Nucleus accumbens (tissue), 56 donors: ENCODE measurements around the gene C11orf86.
"Not testable (repeated sequence)": the region's sequence is repeated elsewhere in the genome, so short reads cannot be mapped to it uniquely, and the experiment has no call there.

ENCODE experiments used
- DNase-seq, 56 donors: peaks; one replicate each; lab custom pipeline; 2025; lab: John Stamatoyannopoulos, UW

Gene C11orf86

GRCh38 chr11:66987924-66988637 lies 13.0 kb downstream of the C11orf86 start:
- no peak for DNase-seq

- DNase-seq = not testable (repeated sequence)
Measured at GRCh38 chr11:66988741-66989140, 13.6 kb downstream of the C11orf86 start.

- not testable (repeated sequence) for DNase-seq
Measured at GRCh38 chr11:66989360-66989759, 14.3 kb downstream of the C11orf86 start.

GRCh38 chr11:66992041-66992440 lies 16.9 kb downstream of the C11orf86 start:
- DNase-seq = no peak

- no peak for DNase-seq
Measured at GRCh38 chr11:66996609-66997273, 21.6 kb downstream of the C11orf86 start.

- DNase-seq = no peak
Measured at GRCh38 chr11:66999555-66999954, 24.5 kb downstream of the C11orf86 start.

GRCh38 chr11:67001332-67001731 lies 26.2 kb downstream of the C11orf86 start:
- no peak for DNase-seq

- DNase-seq = peak in 2 of 56 donors; percentile 3 to 7
Measured at GRCh38 chr11:67002297-67002913, 27.3 kb downstream of the C11orf86 start.

GRCh38 chr11:67002921-67003411 lies 27.9 kb downstream of the C11orf86 start:
- DNase-seq = no peak

GRCh38 chr11:67005200-67005599 lies 30.1 kb downstream of the C11orf86 start:
- not testable (repeated sequence) for DNase-seq

GRCh38 chr11:67006029-67006884 lies 31.2 kb downstream of the C11orf86 start:
- peak in 26 of 56 donors; percentile 3 to 71 (median 30) for DNase-seq

GRCh38 chr11:67007126-67007525 lies 32.0 kb downstream of the C11orf86 start:
- DNase-seq = no peak

- DNase-seq = no peak
Measured at GRCh38 chr11:67010296-67010905, 35.3 kb downstream of the C11orf86 start.

- DNase-seq = no peak
Measured at GRCh38 chr11:67013511-67014045, 38.5 kb downstream of the C11orf86 start.

- no peak for DNase-seq
Measured at GRCh38 chr11:67014343-67014742, 39.2 kb downstream of the C11orf86 start.

GRCh38 chr11:67015048-67015447 lies 39.9 kb downstream of the C11orf86 start:
- DNase-seq = no peak

- no peak for DNase-seq
Measured at GRCh38 chr11:67016550-67016949, 41.4 kb downstream of the C11orf86 start.

- no peak for DNase-seq
Measured at GRCh38 chr11:67020949-67021348, 45.8 kb downstream of the C11orf86 start.

GRCh38 chr11:67022341-67022933 lies 47.3 kb downstream of the C11orf86 start:
- peak in 29 of 56 donors; percentile 12 to 78 (median 31) for DNase-seq
